Testis (tissue), 2 donors: ENCODE data around the gene CHRNB4.

ENCODE experiments used
- CTCF ChIP-seq, 3 experiments: fragments of 450-650 bp in 2 of 3; fragments of 200-600 bp in 1 of 3; sonication (generic) in 1 of 3; IDR thresholded peaks; one replicate each; pipeline ENCODE4 v1.5.1; 2016 to 2019; ENCODE audit warnings: antibody characterized with exemption in 3 of 3, mild to moderate bottlenecking in 2 of 3, moderate library complexity in 1 of 3
- POLR2A ChIP-seq: fragments of 450-650 bp; IDR thresholded peaks from one replicate; pipeline ENCODE4 v1.6.1; 2017; ENCODE audit warnings: antibody characterized with exemption, mild to moderate bottlenecking, moderate library complexity

- no peak for TF ChIP-seq CTCF (IDR thresholded peaks at IDR 0.05)
- no peak for TF ChIP-seq POLR2A
These were observed 7.7 kb downstream of the CHRNB4 start for GRCh38 chr15:78633348-78633747.
